ENCODE measurements around the gene SYK. TPM values are rescaled to one million over a fixed set of nuclear protein-coding genes. Genes with fewer than 3 reads are reported as not detected.

SYK gene
- total and polyA plus RNA-seq, 2 of the 13 experiments (the other 11 are each of a cell fraction or from before 2014, with no cell fraction given): not detected

GRCh38 chr9:90864779-90865178, 63.2 kb downstream of the SYK start:
- 38% methylated on average over 6 of the region's 7 CpGs for WGBS (ENCODE audit: low lambda C conversion rate)
- in situ Hi-C loops (cut with HindIII; ENCODE audit: extremely low pct_ligation_motif_present, low pct_unique_long_range_greater_than_20kb): loop anchor here (25.0 kb wide), 1 partner anchor 627 kb away; no protein-coding TSS in a partner anchor

GRCh38 chr9:90867101-90867500, 65.5 kb downstream of the SYK start:
- POLR2A ChIA-PET: no interaction called here
- in situ Hi-C loops (cut with HindIII; ENCODE audit: extremely low pct_ligation_motif_present, low pct_unique_long_range_greater_than_20kb): loop anchor here (25.0 kb wide), 1 partner anchor 630 kb away; no protein-coding TSS in a partner anchor
- no peak for FAIRE-seq

More at GRCh38 chr9:90864779-90865178, 63.2 kb downstream of the SYK start:
- Histone ChIP-seq H4K20me1 (ENCODE audit: insufficient read depth, low read length) (no peaks in the 10 kb centered on the region), H3K9ac (ENCODE audit: insufficient read depth, low read depth, low read length) (no peak overlapping the region), H3K36me3 (replicated peaks in 1 of 2; ENCODE audit: control insufficient read depth in 1 of 2, insufficient read depth in 2 of 2, low read length in 2 of 2) (no peaks in the 10 kb centered on the region), H3K79me2 (ENCODE audit: insufficient read depth, low read length) (no peaks in the 10 kb centered on the region), H3K27me3 (ENCODE audit: control insufficient read depth in 1 of 2, insufficient read depth in 2 of 2, low read length in 2 of 2) (peaks cover 1 to 18% of the 10 kb centered on the region in 2 experiments; a peak in 3 of 5 replicates), H3K9me3 (ENCODE audit: low read length) (no peaks in the 10 kb centered on the region), H3K4me1 (ENCODE audit: insufficient read depth, low read length) (no peaks in the 10 kb centered on the region), H2AFZ (ENCODE audit: low read length) (no peak overlapping the region), H3K27ac (ENCODE audit: extremely low read length, insufficient read depth, low read length) (no peak overlapping the region), H3K4me2 (ENCODE audit: low read depth, low read length) (no peak overlapping the region), H3K4me3 (replicated peaks in 1 of 3; ENCODE audit: insufficient read depth in 1 of 3, low read depth in 2 of 3, low read length in 3 of 3) (no peak overlapping the region)
- ATAC-seq (no peak), DNase-seq (ENCODE audit: low spot score) (no peak), FAIRE-seq (no peak)
- POLR2A ChIA-PET: no interaction called here
- CTCF ChIA-PET (ENCODE audit: low intra/inter-chr PET ratio, low total read pairs): no interaction called here
- intact Hi-C loops (cut with micrococcal nuclease; ENCODE audit: unreplicated experiment): no loop called here
- BruUV-seq (replicated peaks): no TSS peak
- no peak for TF ChIP-seq NFATC3 (CRISPR knock-in tag; IDR thresholded peaks at IDR 0.05)
- TF ChIP-seq XBP1 (CRISPR knock-in tag; IDR thresholded peaks at IDR 0.05): no peak
- TF ChIP-seq ZFYVE20 (CRISPR knock-in tag; IDR thresholded peaks at IDR 0.05; ENCODE audit: borderline replicate concordance, low read depth): no peak
- TF ChIP-seq ZNF160 (CRISPR knock-in tag; IDR thresholded peaks at IDR 0.05): no peak
- TF ChIP-seq PITX1 (CRISPR knock-in tag; IDR thresholded peaks at IDR 0.05): no peak
- TF ChIP-seq ATF6 (CRISPR knock-in tag; conservative IDR thresholded peaks at IDR 0.05): no peak

More at GRCh38 chr9:90867101-90867500, 65.5 kb downstream of the SYK start:
- BruUV-seq (replicated peaks): no TSS peak
- TF ChIP-seq FOXA3 (CRISPR knock-in tag; IDR thresholded peaks at IDR 0.05): no peak
- TF ChIP-seq FIP1L1 (IDR thresholded peaks at IDR 0.05; ENCODE audit: borderline replicate concordance, insufficient read depth, low read depth, low read length): no peak
- TF ChIP-seq ZNF430 (CRISPR knock-in tag; IDR thresholded peaks at IDR 0.05): no peak
- no peak for TF ChIP-seq ZNF576 (CRISPR knock-in tag; IDR thresholded peaks at IDR 0.05)
- 51% methylated on average over 13 of the region's 14 CpGs for WGBS (ENCODE audit: low lambda C conversion rate)
- DNase-seq (ENCODE audit: low spot score) (no peak), ATAC-seq (no peak)
- intact Hi-C loops (cut with micrococcal nuclease; ENCODE audit: unreplicated experiment): no loop called here
- Histone ChIP-seq H3K4me1 (ENCODE audit: insufficient read depth, low read length) (no peaks in the 10 kb centered on the region), H3K9ac (ENCODE audit: insufficient read depth, low read depth, low read length) (no peak overlapping the region), H3K27me3 (ENCODE audit: control insufficient read depth in 1 of 2, insufficient read depth in 2 of 2, low read length in 2 of 2) (peaks cover 0 to 9% of the 10 kb centered on the region in 2 experiments; a peak in 2 of 5 replicates), H3K4me2 (ENCODE audit: low read depth, low read length) (no peak overlapping the region), H3K36me3 (replicated peaks in 1 of 2; ENCODE audit: control insufficient read depth in 1 of 2, insufficient read depth in 2 of 2, low read length in 2 of 2) (no peaks in the 10 kb centered on the region), H4K20me1 (ENCODE audit: insufficient read depth, low read length) (no peaks in the 10 kb centered on the region), H3K9me3 (ENCODE audit: low read length) (no peaks in the 10 kb centered on the region), H3K27ac (ENCODE audit: extremely low read length, insufficient read depth, low read length) (no peak overlapping the region), H3K79me2 (ENCODE audit: insufficient read depth, low read length) (no peaks in the 10 kb centered on the region), H3K4me3 (replicated peaks in 1 of 3; ENCODE audit: insufficient read depth in 1 of 3, low read depth in 2 of 3, low read length in 3 of 3) (no peak overlapping the region), H2AFZ (ENCODE audit: low read length) (no peak overlapping the region)
- CTCF ChIA-PET (ENCODE audit: low intra/inter-chr PET ratio, low total read pairs): no interaction called here
